K562 (cell line): ENCODE measurements around the gene VDAC1. TPM values are rescaled to one million over a fixed set of nuclear protein-coding genes. Genes with fewer than 3 reads are reported as not detected.

Source experiments
- ARNT ChIP-seq, 2 experiments: fragments of 450-650 bp; IDR thresholded peaks; 2 replicates each; pipeline ENCODE4 v1.6.1; 2016; ENCODE audit warnings: mild to moderate bottlenecking in 1 of 2
- CBX2 ChIP-seq: fragments of 200-600 bp; sonication (generic); IDR thresholded peaks from one replicate; pipeline ENCODE4 v1.6.1; 2012; ENCODE audit warnings: mild to moderate bottlenecking, low read length, inconsistent platforms; ENCODE audit not compliant: insufficient read depth, poor library complexity, severe bottlenecking
- CTCFL ChIP-seq: IDR thresholded peaks from 2 replicates; pipeline ENCODE4 v1.6.1; 2011; ENCODE audit warnings: borderline replicate concordance, low read depth, mild to moderate bottlenecking, moderate library complexity, low read length; ENCODE audit not compliant: insufficient read depth, poor library complexity, severe bottlenecking
- FIP1L1 ChIP-seq: fragments of 200-400 bp; formaldehyde crosslinking; IDR thresholded peaks from 2 replicates; pipeline ENCODE4 v1.6.1; 2018; ENCODE audit warnings: mild to moderate bottlenecking, low read depth, low read length; ENCODE audit not compliant: poor library complexity, severe bottlenecking
- FOXA3 ChIP-seq, 2 experiments: fragments of 450-650 bp in 1 of 2; sonication (generic) in 1 of 2; formaldehyde crosslinking; IDR thresholded peaks in 1 of 2; conservative IDR thresholded peaks in 1 of 2; 2 replicates each; pipeline versions ENCODE4 v1.4.0 to v1.8.0; 2020 to 2022; ENCODE audit warnings: mild to moderate bottlenecking in 2 of 2, missing genetic modification reagents in 1 of 2
- GATAD2B ChIP-seq: fragments of 450-650 bp; IDR thresholded peaks from 2 replicates; pipeline ENCODE4 v1.6.1; 2017; ENCODE audit warnings: mild to moderate bottlenecking, borderline replicate concordance
- HDAC2 ChIP-seq: fragments of 450-650 bp; IDR thresholded peaks from 2 replicates; pipeline ENCODE4 v1.6.1; 2016; ENCODE audit warnings: mild to moderate bottlenecking
- IRF2 ChIP-seq: sonication (generic); formaldehyde crosslinking; IDR thresholded peaks from 2 replicates; pipeline ENCODE4 v1.8.1; 2022; ENCODE audit warnings: mild to moderate bottlenecking, missing genetic modification reagents
- KAT7 ChIP-seq: sonication (generic); formaldehyde crosslinking; IDR thresholded peaks from 2 replicates; pipeline ENCODE4 v1.8.0; 2022; ENCODE audit warnings: missing genetic modification reagents, mild to moderate bottlenecking, borderline replicate concordance
- POLR2G ChIP-seq: fragments of 200-400 bp; formaldehyde crosslinking; IDR thresholded peaks from 2 replicates; pipeline ENCODE4 v1.6.1; 2017; ENCODE audit warnings: low read depth, mild to moderate bottlenecking, antibody characterized with exemption, low read length, moderate library complexity
- POLR2H ChIP-seq: IDR thresholded peaks from 2 replicates; pipeline ENCODE4 v1.6.1; 2016; ENCODE audit warnings: missing genetic modification characterization, low read depth, mild to moderate bottlenecking, control low read depth, missing compliant biosample characterization, moderate library complexity
- SMAD2 ChIP-seq: fragments of 150-350 bp; IDR thresholded peaks from 2 replicates; pipeline ENCODE4 v1.6.1; 2014; ENCODE audit warnings: low read depth, mild to moderate bottlenecking, low read length
- SRSF3 ChIP-seq: fragments of 200-400 bp; formaldehyde crosslinking; IDR thresholded peaks from 2 replicates; pipeline ENCODE4 v1.6.1; 2016; ENCODE audit warnings: mild to moderate bottlenecking, low read length, moderate library complexity; ENCODE audit not compliant: insufficient read depth
- TCFL5 ChIP-seq: fragments of 250-450 bp; sonication (Bioruptor Pico); conservative IDR thresholded peaks from 2 replicates; pipeline ENCODE4 v1.6.1; 2021; ENCODE audit warnings: mild to moderate bottlenecking, moderate library complexity, matching md5 sums
- TGIF2 ChIP-seq: sonication (generic); formaldehyde crosslinking; IDR thresholded peaks from 2 replicates; pipeline ENCODE4 v1.8.1; 2022; ENCODE audit warnings: mild to moderate bottlenecking, missing genetic modification reagents, moderate library complexity
- THAP7 ChIP-seq: fragments of 250-450 bp; sonication (Bioruptor Pico); IDR thresholded peaks from 2 replicates; pipeline ENCODE4 v1.5.0; 2021
- U2AF1 ChIP-seq: fragments of 200-400 bp; formaldehyde crosslinking; optimal IDR thresholded peaks from 2 replicates; pipeline ENCODE3; 2017; ENCODE audit warnings: mild to moderate bottlenecking, low read depth, low read length, moderate library complexity
- ZBTB34 ChIP-seq: fragments of 250-450 bp; sonication (Bioruptor Pico); IDR thresholded peaks from 2 replicates; pipeline ENCODE4 v1.8.0; 2021; ENCODE audit warnings: mild to moderate bottlenecking, moderate library complexity
- ZBTB5 ChIP-seq: fragments of 450-650 bp; IDR thresholded peaks from 2 replicates; pipeline ENCODE4 v1.6.1; 2017; ENCODE audit warnings: antibody characterized with exemption
- ZFX ChIP-seq: sonication (generic); formaldehyde crosslinking; IDR thresholded peaks from 2 replicates; pipeline ENCODE4 v1.8.0; 2022; ENCODE audit warnings: mild to moderate bottlenecking, missing genetic modification reagents, moderate library complexity
- ZNF696 ChIP-seq: fragments of 250-450 bp; sonication (Bioruptor Pico); conservative IDR thresholded peaks from 2 replicates; pipeline ENCODE4 v1.4.0; 2020; ENCODE audit warnings: mild to moderate bottlenecking, moderate library complexity
- polyA plus RNA-seq, 8 experiments: library from polyadenylated mRNA; depleted of rRNA in 4 of 8; stranded (reverse) in 5 of 8; unstranded in 3 of 8; fragments of >200 nt; fragmentation: Nextera tagmentation in 2 of 8; fragmentation: Illumina TruSeq in 1 of 8; extraction: Ambion mirVana in 2 of 8; extraction: Trizol in 1 of 8; gene quantifications; 2 replicates each; pipeline versions ENCODE4 v1.2.1 to v1.2.3, GENCODE V29; 2011 to 2014; ENCODE audit warnings: inconsistent platforms in 1 of 8, missing spikeins in 1 of 8
- total RNA-seq, 7 experiments: library from RNA; depleted of rRNA in 6 of 7; stranded (reverse); fragments of >200 nt in 6 of 7; fragmentation: Illumina TruSeq in 2 of 7; extraction: Trizol in 2 of 7; gene quantifications; 2 replicates each; pipeline versions ENCODE4 v1.2.1 to v1.2.3, GENCODE V29; 2011 to 2021; ENCODE audit warnings: low replicate concordance in 1 of 7

VDAC1 gene
- total and polyA plus RNA-seq, 9 of the 15 experiments (the other 6 are each of a cell fraction or from before 2014, with no cell fraction given): 168 to 366 (median 293) TPM

- TF ChIP-seq KAT7 (CRISPR knock-in tag) (no peak), IRF2 (CRISPR knock-in tag) (no peak), ZFX (CRISPR knock-in tag) (peak; percentile 67), POLR2H (tag) (no peak), HDAC2 (peak; percentile 34; the same call in 1 of the 2 replicates), POLR2G (no peak), TCFL5 (CRISPR knock-in tag) (no peak), ARNT (IDR thresholded peaks at IDR 0.05) (0 out of 4 replicates have a peak, but pooled peaks of 1 of the 2 experiments have one; percentile 42), THAP7 (CRISPR knock-in tag) (no peak), U2AF1 (no peak), FOXA3 (CRISPR knock-in tag; conservative IDR thresholded peaks at IDR 0.05 in 1 of 2, IDR thresholded peaks at IDR 0.05 in 1 of 2) (no peak), SMAD2 (no peak), ZNF696 (no peak), CTCFL (no peak), SRSF3 (no peak), ZBTB5 (no peak), GATAD2B (no peak), TGIF2 (no peak), FIP1L1 (no peak), ZBTB34 (CRISPR knock-in tag) (no peak), CBX2 (no peak)
Observed at GRCh38 chr5:133936651-133937015, 68.1 kb downstream of the VDAC1 start (continued).
